HG03139 (cell line): ENCODE measurements around the gene PKP1.

Experiments
- ATAC-seq: cut with Tn5 transposase; IDR thresholded peaks from one replicate; pipeline ENCODE4 v1.9.1; 2021; ENCODE audit not compliant: unreplicated experiment

PKP1 gene

GRCh38 chr1:201363467-201363866, 80.2 kb downstream of the PKP1 start:
- ATAC-seq = no peak

- no peak for ATAC-seq
Observed at GRCh38 chr1:201364808-201365105, 81.5 kb downstream of the PKP1 start.

- no peak for ATAC-seq
Observed at GRCh38 chr1:201365251-201365650, 81.9 kb downstream of the PKP1 start.

DNA sequence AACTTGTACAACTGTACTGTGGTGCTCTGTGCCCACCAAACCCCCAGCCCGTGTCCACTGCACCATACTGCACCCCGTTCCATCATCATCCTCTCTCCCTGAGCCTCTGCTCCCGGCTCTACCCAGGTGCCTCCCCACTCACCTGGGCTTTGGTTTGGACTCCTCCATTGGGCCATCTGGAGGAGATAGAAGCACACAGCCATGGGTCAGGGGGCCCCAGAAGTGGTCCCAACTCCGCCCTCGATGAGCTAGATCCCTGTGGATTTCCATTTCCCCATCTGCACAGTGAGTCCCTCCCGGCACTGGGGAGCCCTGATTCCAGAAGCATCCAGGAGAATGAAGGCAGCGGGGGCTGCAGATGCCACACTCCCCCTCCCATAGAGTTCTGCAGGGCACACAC, 83.4 kb downstream of the PKP1 start:
- ATAC-seq = no peak

- no peak for ATAC-seq
Observed at GRCh38 chr1:201369209-201369608, 85.9 kb downstream of the PKP1 start.

DNA sequence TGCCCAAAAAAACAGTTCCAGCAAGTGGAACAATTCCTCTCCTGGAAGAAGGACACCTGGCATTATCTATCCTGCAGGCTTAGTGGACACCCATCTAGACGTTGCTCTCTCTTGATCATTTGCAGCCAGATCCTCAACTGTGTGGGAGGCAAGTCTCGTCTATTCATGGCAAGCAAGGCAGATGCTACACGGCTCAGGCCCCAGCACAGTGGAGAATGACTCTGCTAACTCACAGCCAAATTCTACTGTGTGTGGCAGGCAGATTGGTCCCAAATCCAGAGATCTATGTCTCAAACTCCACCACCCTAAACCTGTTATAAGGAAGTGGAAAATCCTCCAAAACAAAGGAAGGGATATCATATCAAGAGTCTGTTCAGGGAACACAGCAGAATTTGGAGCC, 87.2 kb downstream of the PKP1 start:
- no peak for ATAC-seq

- no peak for ATAC-seq
Observed at GRCh38 chr1:201371276-201371675, 88.0 kb downstream of the PKP1 start.

DNA sequence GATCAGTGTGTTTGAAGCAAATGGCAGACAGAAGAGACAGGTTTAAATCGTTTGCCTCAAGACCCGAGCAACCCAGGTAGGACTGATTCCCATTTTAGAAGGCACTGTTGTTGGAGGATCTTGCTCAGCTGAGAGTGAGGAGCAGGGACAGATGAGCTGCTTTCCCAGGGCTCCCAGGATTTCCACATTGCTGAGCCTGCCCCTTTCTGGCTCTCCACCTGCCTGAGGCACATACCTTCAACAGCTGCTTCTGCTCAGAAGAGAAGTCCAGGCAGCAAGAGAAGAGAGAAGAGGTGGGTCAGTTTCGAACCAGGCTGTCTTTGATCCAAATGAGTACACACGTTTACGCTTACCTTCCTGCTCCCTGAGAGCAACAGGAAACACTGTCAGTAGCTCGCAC, 88.5 kb downstream of the PKP1 start:
- ATAC-seq = no peak

DNA sequence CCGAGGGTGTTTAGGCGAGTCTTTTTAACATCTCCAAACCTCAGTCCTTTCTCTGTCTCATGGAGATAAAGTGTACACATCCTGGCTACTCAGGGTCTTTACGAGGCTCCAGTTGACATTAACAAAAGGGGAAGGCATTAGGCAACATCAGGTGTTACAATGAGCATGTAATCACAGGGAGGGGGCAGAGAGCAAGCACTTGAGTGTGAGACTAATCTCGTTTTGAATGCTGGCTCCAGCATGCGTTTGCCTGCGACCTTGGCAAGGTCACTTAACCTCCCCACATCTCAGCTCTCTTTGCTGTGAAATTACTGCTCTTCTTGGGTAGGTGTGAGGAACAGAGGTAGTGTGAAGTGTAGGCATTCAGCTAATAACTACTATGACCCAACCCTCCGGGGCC, 91.1 kb downstream of the PKP1 start:
- no peak for ATAC-seq

GRCh38 chr1:201375169-201375568, 91.9 kb downstream of the PKP1 start:
- no peak for ATAC-seq

DNA sequence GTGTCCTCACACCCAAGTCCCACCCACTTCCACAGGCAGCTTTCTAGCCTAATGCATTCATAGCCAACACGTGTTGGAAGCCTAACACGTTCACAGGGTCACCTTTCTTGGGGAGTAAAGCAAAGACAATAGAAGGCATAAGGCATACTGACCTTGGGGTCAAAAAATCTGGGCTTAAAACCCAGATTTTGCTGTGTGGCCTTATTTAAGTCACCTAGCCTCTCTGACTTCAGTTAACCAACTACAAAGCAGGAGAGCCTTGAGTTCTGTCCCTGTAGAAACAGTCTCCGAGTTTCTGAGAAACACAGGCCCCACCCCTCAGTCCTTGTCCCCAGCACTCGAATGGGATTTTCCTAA, 92.8 kb downstream of the PKP1 start:
- no peak for ATAC-seq

- ATAC-seq = no peak
Observed at GRCh38 chr1:201376464-201377374, 93.4 kb downstream of the PKP1 start.

- no peak for ATAC-seq
Observed at GRCh38 chr1:201377611-201378092, 94.3 kb downstream of the PKP1 start, which contains the start of gene TNNT2. TNNT2 (minus strand) TSS chr1:201377680; CDS start chr1:201373254, 4,426 bp downstream.

DNA sequence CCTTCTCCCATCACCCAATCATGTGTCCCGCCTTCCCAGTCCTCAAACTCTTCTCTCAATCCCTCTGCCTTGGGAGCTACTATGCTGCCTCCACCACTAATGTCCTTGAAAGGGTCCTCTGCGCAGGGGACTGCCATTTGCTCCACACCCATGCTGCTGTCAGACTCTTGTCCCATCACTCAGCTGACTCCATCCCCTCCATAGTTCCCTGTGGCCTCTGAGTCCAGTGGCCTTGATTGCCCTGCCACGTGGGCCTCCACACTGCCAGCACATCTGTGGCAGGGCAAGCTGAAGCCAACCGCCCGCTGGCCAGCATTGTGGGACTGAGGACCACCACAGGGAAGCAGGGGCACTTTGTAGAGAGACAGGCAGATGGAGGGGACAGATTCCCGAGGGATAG, 95.5 kb downstream of the PKP1 start:
- no peak for ATAC-seq

- no peak for ATAC-seq
Observed at GRCh38 chr1:201379733-201380242, 96.5 kb downstream of the PKP1 start.

GRCh38 chr1:201381130-201381529, 97.8 kb downstream of the PKP1 start:
- ATAC-seq = no peak
